ENCODE measurements around the gene MYO1D.

- TF ChIP-seq CTCF (conservative IDR thresholded peaks at IDR 0.05) = no peak
- TF ChIP-seq EZH2 (IDR thresholded peaks at IDR 0.05; ENCODE audit: low read depth) = no peak
Observed at GRCh38 chr17:32467949-32468348, 409.0 kb downstream of the MYO1D start.
